BJ (cell line): Measurements from ENCODE around the gene TOMM20L. TPM values are rescaled to one million over a fixed set of nuclear protein-coding genes. Genes with fewer than 3 reads are reported as not detected.
"Not testable (repeated sequence)": the region's sequence is repeated elsewhere in the genome, so short reads cannot be mapped to it uniquely, and the experiment has no call there.

ENCODE experiments used
- CTCF ChIA-PET: fragments of 350-600 bp; formaldehyde crosslinking; extraction: SDS; loops from one replicate; lab custom pipeline; 2021; ENCODE audit warnings: antibody characterized with exemption, inconsistent platforms; lab: Yijun Ruan, JAX
- POLR2A ChIA-PET: fragments of 300-600 bp; sonication (Branson Sonifier 250); formaldehyde crosslinking; extraction: SDS; loops from one replicate; lab custom pipeline; 2021; ENCODE audit warnings: antibody characterized with exemption; lab: Charles Lee
- DNase-seq: peaks from one replicate; pipeline ENCODE4 v3.0.0-alpha.2; 2011; ENCODE audit warnings: low read depth
- H3K27me3 ChIP-seq: 2 replicates; pipeline ENCODE4 v1.6.0; 2011; ENCODE audit warnings: low read length; ENCODE audit not compliant: control insufficient read depth, insufficient read depth
- H3K36me3 ChIP-seq: 2 replicates; pipeline ENCODE4 v1.5.1; 2011; ENCODE audit warnings: low read length; ENCODE audit not compliant: control insufficient read depth, insufficient read depth
- H3K4me3 ChIP-seq: 2 replicates; pipeline ENCODE4 v1.5.1; 2011; ENCODE audit warnings: low read depth, mild to moderate bottlenecking, control low read depth, low read length
- polyA minus RNA-seq: library from RNA; depleted of rRNA, polyadenylated mRNA; stranded (reverse); fragments of >200 nt; gene quantifications from 2 replicates; pipeline ENCODE4 v1.2.3, GENCODE V29; 2011; rRNA and poly(A)+ RNA removed
- polyA plus RNA-seq: library from polyadenylated mRNA; depleted of rRNA; stranded (reverse); fragments of >200 nt; gene quantifications from 2 replicates; pipeline ENCODE4 v1.2.3, GENCODE V29; 2011; rRNA removed
- TF ChIP-seq, protein P1 (sequence below): IDR thresholded peaks from 2 replicates; pipeline ENCODE4 v1.5.1; 2011; ENCODE audit warnings: low read depth, mild to moderate bottlenecking, control low read depth, inconsistent platforms, low read length, moderate library complexity; ENCODE audit not compliant: insufficient read depth

TOMM20L gene
- polyA plus RNA-seq (not detected in 2 replicates), polyA minus RNA-seq (not detected in 2 replicates)

DNA sequence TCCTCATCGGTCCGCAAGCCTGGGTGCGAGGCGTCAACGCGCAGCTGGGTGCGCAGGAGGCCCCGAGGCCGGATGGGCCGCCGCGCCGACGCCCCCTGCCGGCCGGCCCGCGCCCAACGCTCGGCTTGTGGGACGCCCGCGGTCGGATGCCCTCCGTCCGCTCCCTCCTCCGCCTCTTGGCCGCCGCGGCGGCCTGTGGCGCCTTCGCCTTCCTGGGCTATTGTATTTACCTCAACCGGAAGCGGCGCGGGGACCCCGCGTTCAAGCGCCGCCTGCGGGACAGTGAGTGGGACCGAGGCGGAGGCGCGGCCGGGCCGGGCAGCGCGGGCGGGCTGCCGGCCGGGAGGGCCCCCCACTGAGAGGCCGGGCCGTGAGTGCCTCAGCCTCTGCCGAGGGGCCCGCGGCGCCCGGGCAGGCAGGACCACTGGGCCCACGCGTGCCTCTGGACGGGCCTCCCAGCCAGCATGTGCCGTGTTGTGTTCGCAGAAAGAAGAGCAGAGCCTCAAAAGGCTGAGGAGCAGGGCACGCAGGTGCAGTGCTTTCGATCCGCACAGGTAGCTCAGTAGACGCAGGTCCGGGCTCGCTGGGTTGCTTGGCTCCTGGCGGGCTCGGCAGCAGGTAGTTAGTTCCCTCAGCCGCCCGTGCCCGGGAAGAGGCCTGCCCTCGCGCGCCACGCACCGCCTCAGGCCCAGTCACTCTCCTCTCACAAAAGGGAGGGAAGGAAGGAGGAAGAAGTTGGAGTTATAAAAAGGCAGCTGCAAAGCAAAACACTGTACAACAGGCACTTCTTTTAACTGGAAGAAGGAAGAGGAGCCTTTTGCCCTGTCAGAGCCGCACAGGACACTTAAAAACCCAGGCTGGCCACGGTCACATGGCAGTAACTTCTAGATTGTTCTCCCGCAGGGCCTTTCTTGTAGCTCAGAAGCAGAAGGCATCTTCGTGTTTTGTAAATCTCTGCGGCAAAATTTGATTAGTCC lies at the start of gene TOMM20L:
Gene TOMM20L (plus strand): TSS at position 119 of the 977 bp plus-strand sequence. CDS start 28 bp downstream, at position 147.
- Histone ChIP-seq H3K36me3 (no peaks in the 10 kb centered on the region), H3K4me3 (peak within 1 kb of the TSS; percentile 45), H3K27me3 (no peaks in the 10 kb centered on the region)
- TF ChIP-seq, protein P1, sequence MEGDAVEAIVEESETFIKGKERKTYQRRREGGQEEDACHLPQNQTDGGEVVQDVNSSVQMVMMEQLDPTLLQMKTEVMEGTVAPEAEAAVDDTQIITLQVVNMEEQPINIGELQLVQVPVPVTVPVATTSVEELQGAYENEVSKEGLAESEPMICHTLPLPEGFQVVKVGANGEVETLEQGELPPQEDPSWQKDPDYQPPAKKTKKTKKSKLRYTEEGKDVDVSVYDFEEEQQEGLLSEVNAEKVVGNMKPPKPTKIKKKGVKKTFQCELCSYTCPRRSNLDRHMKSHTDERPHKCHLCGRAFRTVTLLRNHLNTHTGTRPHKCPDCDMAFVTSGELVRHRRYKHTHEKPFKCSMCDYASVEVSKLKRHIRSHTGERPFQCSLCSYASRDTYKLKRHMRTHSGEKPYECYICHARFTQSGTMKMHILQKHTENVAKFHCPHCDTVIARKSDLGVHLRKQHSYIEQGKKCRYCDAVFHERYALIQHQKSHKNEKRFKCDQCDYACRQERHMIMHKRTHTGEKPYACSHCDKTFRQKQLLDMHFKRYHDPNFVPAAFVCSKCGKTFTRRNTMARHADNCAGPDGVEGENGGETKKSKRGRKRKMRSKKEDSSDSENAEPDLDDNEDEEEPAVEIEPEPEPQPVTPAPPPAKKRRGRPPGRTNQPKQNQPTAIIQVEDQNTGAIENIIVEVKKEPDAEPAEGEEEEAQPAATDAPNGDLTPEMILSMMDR, result no peak
- ChIA-PET POLR2A (no interaction called here), CTCF (interaction anchor here (0.6 to 2.9 kb wide), 12 partner anchors 9 to 288 kb away, joined by 3 to 19 read pairs (median 6); partner anchors contain the start of genes KIAA0586 and TIMM9)
- no peak for DNase-seq

DNA sequence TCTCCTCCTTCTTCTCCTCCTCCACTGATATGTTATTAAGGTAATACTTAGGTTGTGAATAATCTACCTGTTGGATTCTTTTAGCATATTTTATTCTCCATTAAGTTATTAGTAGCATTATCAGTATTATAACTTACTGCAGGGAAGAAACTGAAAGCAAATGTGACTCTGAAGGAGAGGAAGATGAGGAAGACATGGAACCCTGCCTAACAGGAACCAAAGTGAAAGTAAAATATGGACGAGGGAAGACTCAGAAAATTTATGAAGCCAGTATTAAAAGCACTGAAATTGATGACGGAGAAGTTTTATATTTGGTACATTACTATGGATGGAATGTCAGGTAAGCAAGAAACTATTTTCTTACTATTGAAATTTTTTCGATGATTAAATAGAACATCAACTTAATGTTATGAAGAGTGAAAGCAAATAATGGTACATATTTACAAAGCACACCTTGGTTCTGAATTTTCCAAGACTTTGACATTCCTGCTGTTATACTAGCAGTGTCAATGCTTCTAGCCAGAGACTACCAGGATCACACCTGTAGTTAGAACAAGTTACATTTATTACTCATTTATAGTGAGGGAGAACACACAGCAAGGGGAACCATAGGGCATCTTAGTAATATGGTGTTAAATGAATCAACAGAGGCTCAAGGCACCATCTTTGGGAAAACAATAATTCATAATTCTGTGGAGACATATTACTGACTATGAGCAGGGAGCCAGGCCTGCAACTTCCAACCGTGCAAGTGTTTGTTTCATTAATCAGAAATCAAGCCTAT lies 42.0 kb upstream of the TOMM20L start:
- CTCF ChIA-PET, result no interaction called here
- no peak for DNase-seq
- H3K36me3 ChIP-seq, result peaks cover 9% of the 10 kb centered on the region

DNA sequence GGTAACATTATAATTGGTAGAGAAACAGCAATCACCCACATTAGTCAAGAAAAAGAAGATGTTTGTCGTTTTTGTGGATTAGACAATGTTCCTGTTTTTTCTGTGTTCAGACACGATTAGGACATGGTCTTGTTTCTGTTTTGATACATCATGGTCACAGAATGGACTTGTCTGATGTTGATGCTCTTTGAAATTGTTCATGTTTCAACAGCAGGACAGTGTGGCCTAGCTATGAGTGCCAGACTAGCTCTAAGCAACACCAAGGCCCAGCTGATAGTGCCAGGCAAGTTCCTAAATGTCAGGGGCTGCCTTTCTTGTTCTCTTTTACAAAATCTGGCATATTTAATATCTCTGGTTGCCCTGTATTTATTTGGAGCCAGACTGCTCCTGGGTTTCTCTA lies 40.9 kb upstream of the TOMM20L start:
- Histone ChIP-seq H3K36me3 (peaks cover 11% of the 10 kb centered on the region), H3K27me3 (no peaks in the 10 kb centered on the region), H3K4me3 (no peak overlapping the region)
- no peak for DNase-seq
- CTCF ChIA-PET, result no interaction called here
- TF ChIP-seq, protein P1, result no peak
- POLR2A ChIA-PET, result no interaction called here

More for the DNA sequence above, 42.0 kb upstream of the TOMM20L start:
- Histone ChIP-seq H3K4me3 (no peak overlapping the region), H3K27me3 (no peaks in the 10 kb centered on the region)
- POLR2A ChIA-PET, result no interaction called here
- TF ChIP-seq, protein P1, result no peak

DNA sequence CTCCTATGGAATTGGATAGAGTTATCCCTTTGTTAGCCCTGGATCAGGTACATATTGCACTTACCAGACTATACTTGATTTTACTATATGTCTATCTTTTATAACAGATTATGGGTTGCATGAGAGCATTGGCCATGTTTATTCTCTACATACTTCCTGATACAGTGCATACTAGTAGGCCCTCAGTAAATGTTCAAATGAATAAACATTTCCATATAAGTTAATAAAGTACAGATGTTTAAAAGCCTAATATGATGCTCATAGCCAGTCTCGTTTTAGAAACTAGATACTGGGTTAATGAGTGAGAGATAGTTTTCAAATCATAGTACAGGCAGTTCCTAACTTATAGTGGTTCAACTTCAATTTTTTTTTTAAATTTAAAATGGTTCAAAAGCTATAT lies 39.5 kb upstream of the TOMM20L start:
- ChIA-PET CTCF (no interaction called here), POLR2A (no interaction called here)

DNA sequence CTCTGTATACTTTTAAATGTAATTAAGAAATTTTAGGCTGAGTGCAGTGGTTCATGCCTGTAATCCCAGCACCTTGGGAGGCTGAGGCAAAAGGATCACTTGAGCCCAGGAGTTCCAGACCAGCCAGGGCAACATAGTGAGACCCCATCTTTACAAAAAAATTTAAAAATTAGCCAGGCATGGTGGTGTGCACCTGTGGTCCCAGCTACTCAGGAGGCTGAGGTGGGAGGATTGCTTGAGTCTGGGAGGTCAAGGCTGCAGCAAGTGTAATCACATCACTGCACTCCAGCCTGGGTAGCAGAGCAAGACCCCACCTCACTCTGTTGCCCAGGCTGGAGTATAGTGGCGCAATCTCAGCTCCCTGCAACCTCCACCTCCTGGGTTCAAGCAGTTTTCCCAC lies 33.5 kb upstream of the TOMM20L start:
- CTCF ChIA-PET, result interaction anchor here (0.9 to 1.2 kb wide), 2 partner anchors 10 to 13 kb away, joined by 4 read pairs; no protein-coding TSS in a partner anchor
- DNase-seq, H3K27me3 ChIP-seq, POLR2A ChIA-PET, H3K4me3 ChIP-seq: not testable (repeated sequence)
- peaks cover 11% of the 10 kb centered on the region for H3K36me3 ChIP-seq

More for the DNA sequence above, 39.5 kb upstream of the TOMM20L start:
- Histone ChIP-seq H3K4me3 (no peak overlapping the region), H3K27me3 (no peaks in the 10 kb centered on the region), H3K36me3 (peaks cover 13% of the 10 kb centered on the region)
- DNase-seq, result no peak
- TF ChIP-seq, protein P1, result no peak
